HG02678 (cell line): ENCODE data around the gene ZNF200.

Source experiments
- ATAC-seq: cut with Tn5 transposase; IDR thresholded peaks from one replicate; pipeline ENCODE4 v1.9.1; 2021; ENCODE audit warnings: mild to moderate bottlenecking, moderate library complexity; ENCODE audit not compliant: unreplicated experiment

The ZNF200 gene

GRCh38 chr16:3179651-3180050 lies 55.3 kb downstream of the ZNF200 start:
- ATAC-seq = no peak

GRCh38 chr16:3175157-3176093 lies 59.5 kb downstream of the ZNF200 start:
- no peak for ATAC-seq

DNA sequence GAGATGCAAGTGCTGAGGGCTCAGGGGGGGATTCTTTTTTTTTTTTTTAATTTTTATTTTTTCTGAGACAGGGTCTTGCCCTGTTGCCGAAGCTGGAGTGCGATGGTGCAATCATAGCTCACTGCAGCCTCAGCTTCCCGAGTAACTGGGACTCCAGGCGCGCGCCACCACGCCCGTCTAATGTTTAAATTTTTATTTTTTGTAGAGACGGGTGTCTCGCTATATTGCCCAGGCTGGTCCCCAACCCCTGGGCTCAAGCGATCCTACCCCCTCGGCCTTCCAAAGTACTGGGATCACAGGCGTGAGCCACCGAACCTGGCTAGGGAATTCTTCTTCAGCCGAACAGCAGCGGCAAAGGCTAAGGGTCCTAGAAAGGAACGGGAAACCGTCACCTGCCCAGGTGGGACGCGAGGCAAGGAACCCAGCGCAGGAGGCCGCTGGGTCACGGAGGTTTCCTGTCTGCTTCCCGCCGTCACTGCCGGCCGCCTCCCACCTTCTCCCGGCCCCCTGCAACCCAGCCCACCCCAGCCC lies 60.3 kb downstream of the ZNF200 start:
- no peak for ATAC-seq

- ATAC-seq = no peak
Observed at GRCh38 chr16:3173892-3174617, 60.9 kb downstream of the ZNF200 start.
